IPS DF 4.7 (cell line): ENCODE results near the gene DNMT3L.
"Not testable (repeated sequence)": the region's sequence is repeated elsewhere in the genome, so short reads cannot be mapped to it uniquely, and the experiment has no call there.

Experiments
- DNase-seq: peaks from one replicate; pipeline ENCODE4 v3.0.0-alpha.2; 2013; ENCODE audit warnings: low spot score; ENCODE audit errors: extremely low read depth

Gene DNMT3L

DNA sequence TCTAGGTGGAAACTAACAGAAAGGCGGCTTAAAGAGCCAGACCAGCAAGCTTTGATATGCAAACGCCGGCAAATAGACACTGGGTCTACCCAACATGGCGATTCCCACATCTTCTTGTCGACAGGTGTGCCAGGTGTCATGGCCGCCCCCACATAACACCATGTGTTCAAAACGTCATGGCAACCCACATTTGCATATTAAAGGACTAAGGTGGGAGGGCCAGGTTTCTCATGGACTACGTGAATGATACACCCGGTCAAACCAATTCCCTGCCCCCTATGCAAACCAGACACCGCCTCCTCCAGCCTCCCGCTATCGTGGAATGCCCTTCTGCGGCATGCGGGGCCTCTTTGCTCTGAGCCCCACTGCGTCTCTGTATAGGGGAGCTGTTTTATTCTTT is 62.2 kb downstream of the DNMT3L start:
- no peak for DNase-seq

DNA sequence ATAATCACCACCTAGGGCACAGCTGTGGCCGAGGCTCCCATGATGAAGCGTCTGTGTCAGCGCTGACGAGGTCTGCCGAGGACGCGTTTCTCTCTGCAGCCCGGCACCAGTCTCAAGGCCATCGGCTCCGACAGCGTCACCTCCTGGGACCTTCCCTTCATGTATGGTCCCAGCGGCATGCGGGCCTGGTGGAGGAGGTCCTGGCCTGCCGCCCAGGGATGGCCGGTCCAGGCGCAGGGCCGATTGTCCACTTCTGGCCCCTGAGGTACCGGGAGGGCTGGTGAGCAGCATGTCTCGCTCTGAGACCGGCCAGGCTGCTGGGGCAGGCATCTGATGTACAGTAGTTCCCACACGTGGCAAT is 64.6 kb downstream of the DNMT3L start:
- not testable (repeated sequence) for DNase-seq
